HepG2 (cell line): ENCODE measurements around the gene HYLS1. TPM values are rescaled to one million over a fixed set of nuclear protein-coding genes. Genes with fewer than 3 reads are reported as not detected.

ENCODE experiments used
- CREM ChIP-seq, 2 experiments: sonication (generic) in 1 of 2; formaldehyde crosslinking in 1 of 2; IDR thresholded peaks; 2 replicates each; pipeline versions ENCODE4 v1.4.0 to v1.6.1; 2016 to 2020; ENCODE audit warnings: antibody characterized with exemption in 1 of 2, mild to moderate bottlenecking in 1 of 2, missing genetic modification reagents in 1 of 2
- HBP1 ChIP-seq: IDR thresholded peaks from 2 replicates; pipeline ENCODE4 v1.6.1; 2016; ENCODE audit warnings: low read depth, control low read depth
- IKZF4 ChIP-seq: sonication (generic); formaldehyde crosslinking; IDR thresholded peaks from 2 replicates; pipeline ENCODE4 v1.5.1; 2020; ENCODE audit warnings: borderline replicate concordance, mild to moderate bottlenecking, low read depth, missing genetic modification reagents; ENCODE audit errors: not compliant biosample characterization
- MEIS2 ChIP-seq: sonication (generic); formaldehyde crosslinking; IDR thresholded peaks from 2 replicates; pipeline ENCODE4 v1.9.0; 2021; ENCODE audit warnings: mild to moderate bottlenecking, missing genetic modification reagents
- WIZ ChIP-seq: sonication (generic); formaldehyde crosslinking; IDR thresholded peaks from 2 replicates; pipeline ENCODE4 v1.5.1; 2020; ENCODE audit warnings: mild to moderate bottlenecking, missing genetic modification reagents
- polyA plus RNA-seq, 8 experiments: library from polyadenylated mRNA; depleted of rRNA in 3 of 8; stranded (reverse) in 7 of 8; unstranded in 1 of 8; fragments of >200 nt; fragmentation: Illumina TruSeq in 4 of 8; extraction: Trizol in 4 of 8; gene quantifications; 2 replicates each; pipeline versions ENCODE4 v1.2.1 to v1.2.3, GENCODE V29; 2011 to 2016; ENCODE audit warnings: low read depth in 4 of 8, missing spikeins in 1 of 8, mixed read lengths in 1 of 8; ENCODE audit not compliant: insufficient read depth in 1 of 8
- total RNA-seq, 5 experiments: library from RNA; depleted of rRNA; stranded (reverse); fragments of >200 nt; fragmentation: Illumina TruSeq; extraction: Trizol; gene quantifications; 2 replicates each; pipeline ENCODE4 v1.2.3, GENCODE V29; 2016; ENCODE audit warnings: low read depth in 1 of 5
- TF ChIP-seq, protein P1 (sequence below): sonication (generic); formaldehyde crosslinking; IDR thresholded peaks from 2 replicates; pipeline ENCODE4 v1.4.0; 2020; ENCODE audit warnings: mild to moderate bottlenecking, missing genetic modification reagents
- TF ChIP-seq, protein P2 (sequence below): sonication (generic); formaldehyde crosslinking; IDR thresholded peaks from 2 replicates; pipeline ENCODE4 v1.4.0; 2020; ENCODE audit warnings: missing genetic modification reagents, borderline replicate concordance

HYLS1 gene
- total and polyA plus RNA-seq, 2 of the 13 experiments (the other 11 are each of a cell fraction or from before 2014, with no cell fraction given): 1.3 to 3.8 TPM

- TF ChIP-seq, protein P1, sequence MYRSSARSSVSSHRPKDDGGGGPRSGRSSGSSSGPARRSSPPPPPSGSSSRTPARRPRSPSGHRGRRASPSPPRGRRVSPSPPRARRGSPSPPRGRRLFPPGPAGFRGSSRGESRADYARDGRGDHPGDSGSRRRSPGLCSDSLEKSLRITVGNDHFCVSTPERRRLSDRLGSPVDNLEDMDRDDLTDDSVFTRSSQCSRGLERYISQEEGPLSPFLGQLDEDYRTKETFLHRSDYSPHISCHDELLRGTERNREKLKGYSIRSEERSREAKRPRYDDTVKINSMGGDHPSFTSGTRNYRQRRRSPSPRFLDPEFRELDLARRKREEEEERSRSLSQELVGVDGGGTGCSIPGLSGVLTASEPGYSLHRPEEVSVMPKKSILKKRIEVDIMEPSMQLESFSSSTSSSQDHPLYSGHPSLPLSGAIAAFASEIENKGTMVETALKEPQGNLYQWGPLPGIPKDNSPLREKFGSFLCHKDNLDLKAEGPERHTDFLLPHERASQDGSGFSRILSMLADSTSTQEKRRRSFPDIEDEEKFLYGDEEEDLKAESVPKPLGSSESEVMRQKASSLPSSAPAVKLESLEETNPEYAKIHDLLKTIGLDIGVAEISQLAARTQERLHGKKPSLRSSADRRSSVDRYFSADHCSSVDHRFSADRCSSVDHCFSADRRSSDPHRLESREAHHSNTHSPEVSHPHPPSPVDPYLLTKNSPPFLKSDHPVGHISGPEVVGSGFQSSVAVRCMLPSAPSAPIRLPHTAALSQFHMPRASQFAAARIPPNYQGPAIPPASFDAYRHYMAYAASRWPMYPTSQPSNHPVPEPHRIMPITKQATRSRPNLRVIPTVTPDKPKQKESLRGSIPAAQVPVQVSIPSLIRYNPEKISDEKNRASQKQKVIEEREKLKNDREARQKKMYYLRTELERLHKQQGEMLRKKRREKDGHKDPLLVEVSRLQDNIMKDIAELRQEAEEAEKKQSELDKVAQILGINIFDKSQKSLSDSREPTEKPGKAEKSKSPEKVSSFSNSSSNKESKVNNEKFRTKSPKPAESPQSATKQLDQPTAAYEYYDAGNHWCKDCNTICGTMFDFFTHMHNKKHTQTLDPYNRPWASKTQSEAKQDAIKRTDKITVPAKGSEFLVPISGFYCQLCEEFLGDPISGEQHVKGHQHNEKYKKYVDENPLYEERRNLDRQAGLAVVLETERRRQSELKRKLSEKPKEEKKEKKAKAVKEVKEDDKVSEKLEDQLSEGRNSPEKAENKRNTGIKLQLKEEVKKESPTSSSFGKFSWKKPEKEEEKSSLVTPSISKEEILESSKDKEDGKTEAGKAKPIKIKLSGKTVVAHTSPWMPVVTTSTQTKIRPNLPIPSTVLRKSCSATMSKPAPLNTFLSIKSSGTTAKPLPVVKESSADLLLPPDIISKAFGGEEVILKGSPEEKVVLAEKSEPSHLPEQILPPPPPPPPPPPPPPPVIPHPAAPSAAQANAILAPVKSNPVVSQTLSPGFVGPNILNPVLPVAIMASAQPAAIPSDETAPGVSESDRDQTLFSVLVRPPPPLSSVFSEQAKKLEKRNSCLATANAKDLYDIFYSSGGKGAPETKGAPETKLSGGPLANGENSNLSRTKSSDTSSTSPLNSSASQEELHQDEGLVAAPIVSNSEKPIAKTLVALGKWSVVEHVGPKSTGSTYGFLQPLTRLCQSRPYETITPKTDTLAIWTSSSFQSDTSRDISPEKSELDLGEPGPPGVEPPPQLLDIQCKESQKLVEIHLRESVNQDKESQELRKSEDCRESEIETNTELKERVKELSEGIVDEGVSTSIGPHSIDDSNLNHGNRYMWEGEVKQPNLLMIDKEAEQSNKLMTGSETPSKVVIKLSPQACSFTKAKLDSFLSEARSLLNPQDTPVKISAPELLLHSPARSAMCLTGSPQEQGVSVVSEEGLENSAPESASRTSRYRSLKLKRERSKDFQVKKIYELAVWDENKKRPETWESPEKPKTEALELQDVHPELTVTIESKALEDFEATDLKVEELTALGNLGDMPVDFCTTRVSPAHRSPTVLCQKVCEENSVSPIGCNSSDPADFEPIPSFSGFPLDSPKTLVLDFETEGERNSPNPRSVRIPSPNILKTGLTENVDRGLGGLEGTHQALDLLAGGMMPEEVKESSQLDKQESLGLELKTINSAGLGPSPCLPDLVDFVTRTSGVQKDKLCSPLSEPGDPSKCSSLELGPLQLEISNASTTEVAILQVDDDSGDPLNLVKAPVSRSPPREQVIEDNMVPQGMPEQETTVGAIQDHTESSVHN (CRISPR knock-in tag): 0 out of 2 replicates have a peak, but pooled peaks have one; percentile 42
- peak; percentile 70; the same call in 1 of the 2 replicates for TF ChIP-seq MEIS2 (CRISPR knock-in tag)
- TF ChIP-seq IKZF4 (CRISPR knock-in tag): no peak
- TF ChIP-seq, protein P2, sequence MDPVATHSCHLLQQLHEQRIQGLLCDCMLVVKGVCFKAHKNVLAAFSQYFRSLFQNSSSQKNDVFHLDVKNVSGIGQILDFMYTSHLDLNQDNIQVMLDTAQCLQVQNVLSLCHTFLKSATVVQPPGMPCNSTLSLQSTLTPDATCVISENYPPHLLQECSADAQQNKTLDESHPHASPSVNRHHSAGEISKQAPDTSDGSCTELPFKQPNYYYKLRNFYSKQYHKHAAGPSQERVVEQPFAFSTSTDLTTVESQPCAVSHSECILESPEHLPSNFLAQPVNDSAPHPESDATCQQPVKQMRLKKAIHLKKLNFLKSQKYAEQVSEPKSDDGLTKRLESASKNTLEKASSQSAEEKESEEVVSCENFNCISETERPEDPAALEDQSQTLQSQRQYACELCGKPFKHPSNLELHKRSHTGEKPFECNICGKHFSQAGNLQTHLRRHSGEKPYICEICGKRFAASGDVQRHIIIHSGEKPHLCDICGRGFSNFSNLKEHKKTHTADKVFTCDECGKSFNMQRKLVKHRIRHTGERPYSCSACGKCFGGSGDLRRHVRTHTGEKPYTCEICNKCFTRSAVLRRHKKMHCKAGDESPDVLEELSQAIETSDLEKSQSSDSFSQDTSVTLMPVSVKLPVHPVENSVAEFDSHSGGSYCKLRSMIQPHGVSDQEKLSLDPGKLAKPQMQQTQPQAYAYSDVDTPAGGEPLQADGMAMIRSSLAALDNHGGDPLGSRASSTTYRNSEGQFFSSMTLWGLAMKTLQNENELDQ (CRISPR knock-in tag): no peak
- peak; percentile 92 for TF ChIP-seq CREM (IDR thresholded peaks at IDR 0.05)
- TF ChIP-seq CREM (CRISPR knock-in tag; IDR thresholded peaks at IDR 0.05): no peak
- TF ChIP-seq HBP1: peak; percentile 21; the same call in 1 of the 2 replicates
- peak; percentile 71; the same call in 1 of the 2 replicates for TF ChIP-seq WIZ
These were observed 15.7 kb downstream of the HYLS1 start, which contains the start of gene PUS3 (continued) for GRCh38 chr11:125902927-125903710.
